GM19193 (cell line): ENCODE measurements around the gene ADCK1.

Experiments
- POLR2A ChIP-seq: IDR thresholded peaks from 4 replicates; pipeline ENCODE4 v1.6.1; 2011; ENCODE audit not compliant: insufficient read depth, insufficient read length; ENCODE audit errors: extremely low read depth

ADCK1 gene

GRCh38 chr14:77908847-77909246 lies 108.9 kb downstream of the ADCK1 start:
- no peak for TF ChIP-seq POLR2A

GRCh38 chr14:77909911-77910310 lies 110.0 kb downstream of the ADCK1 start:
- no peak for TF ChIP-seq POLR2A

GRCh38 chr14:77910506-77910905 lies 110.6 kb downstream of the ADCK1 start:
- TF ChIP-seq POLR2A = no peak

GRCh38 chr14:77911356-77911755 lies 111.4 kb downstream of the ADCK1 start:
- TF ChIP-seq POLR2A = no peak

- no peak for TF ChIP-seq POLR2A
These were observed 113.0 kb downstream of the ADCK1 start for GRCh38 chr14:77912754-77913556.

GRCh38 chr14:77914073-77914721 lies 114.3 kb downstream of the ADCK1 start:
- no peak for TF ChIP-seq POLR2A

GRCh38 chr14:77917491-77918201 lies 117.7 kb downstream of the ADCK1 start:
- no peak for TF ChIP-seq POLR2A

GRCh38 chr14:77918448-77918847 lies 118.5 kb downstream of the ADCK1 start:
- no peak for TF ChIP-seq POLR2A

GRCh38 chr14:77920312-77920711 lies 120.4 kb downstream of the ADCK1 start:
- TF ChIP-seq POLR2A = no peak

- no peak for TF ChIP-seq POLR2A
These were observed 121.9 kb downstream of the ADCK1 start for GRCh38 chr14:77921818-77922217.

GRCh38 chr14:77923131-77923936 lies 123.4 kb downstream of the ADCK1 start:
- TF ChIP-seq POLR2A = no peak

GRCh38 chr14:77924141-77924948 lies 124.4 kb downstream of the ADCK1 start:
- no peak for TF ChIP-seq POLR2A

GRCh38 chr14:77926942-77927341 lies 127.0 kb downstream of the ADCK1 start:
- no peak for TF ChIP-seq POLR2A

- TF ChIP-seq POLR2A = no peak
These were observed 131.5 kb downstream of the ADCK1 start for GRCh38 chr14:77931441-77931840.
